Stimulated activated CD4-positive, alpha-beta T cell treated with anti-CD3 and anti-CD28 coated beads, Interleukin-1b, Interleukin-23, amount 100 ng/mL, for 4 hours (primary cell): ENCODE data around the gene NET1.

Experiments
- DNase-seq, 2 donors: peaks; one replicate each; pipeline ENCODE4 v3.0.0-alpha.2; 2020; ENCODE audit warnings: low read depth in 2 of 2

Gene NET1

GRCh38 chr10:5499493-5500140 lies 87.3 kb downstream of the NET1 start, which contains the start of gene CALML5:
CALML5 (minus strand) TSS chr10:5499570; CDS start chr10:5499438, 132 bp downstream.
- DNase-seq = no peak

- DNase-seq = no peak
Observed at GRCh38 chr10:5500162-5500670, 87.9 kb downstream of the NET1 start.

GRCh38 chr10:5500910-5501309 lies 88.6 kb downstream of the NET1 start:
- DNase-seq = no peak

- no peak for DNase-seq
Observed at GRCh38 chr10:5502061-5502521, 89.7 kb downstream of the NET1 start.

- DNase-seq = no peak
Observed at GRCh38 chr10:5502571-5503476, 90.5 kb downstream of the NET1 start.

GRCh38 chr10:5503477-5503835 lies 91.1 kb downstream of the NET1 start:
- no peak for DNase-seq

GRCh38 chr10:5504146-5505072 lies 92.1 kb downstream of the NET1 start:
- DNase-seq = no peak

- DNase-seq = no peak
Observed at GRCh38 chr10:5506246-5506645, 93.9 kb downstream of the NET1 start.

GRCh38 chr10:5506751-5507648 lies 94.6 kb downstream of the NET1 start:
- DNase-seq = no peak

- DNase-seq = no peak
Observed at GRCh38 chr10:5507649-5508131, 95.3 kb downstream of the NET1 start.

GRCh38 chr10:5508161-5508604 lies 95.8 kb downstream of the NET1 start:
- DNase-seq = no peak
